H9 (cell line): ENCODE data around the gene GRK3. TPM values are rescaled to one million over a fixed set of nuclear protein-coding genes. Genes with fewer than 3 reads are reported as not detected.

ENCODE experiments used
- DNase-seq: peaks from one replicate; pipeline ENCODE4 v3.0.0-alpha.2; 2017
- H2AFZ ChIP-seq: one replicate; pipeline ENCODE4 v1.6.1; 2013; ENCODE audit warnings: mild to moderate bottlenecking, low read length, control low read depth, moderate library complexity
- H2AK5ac ChIP-seq: 2 replicates; pipeline ENCODE4 v1.6.1; 2013; ENCODE audit warnings: low read length, control low read depth, mixed read lengths; ENCODE audit not compliant: insufficient read length
- H2BK120ac ChIP-seq: one replicate; pipeline ENCODE4 v1.6.1; 2013; ENCODE audit warnings: low read depth, mild to moderate bottlenecking, low read length, control low read depth, inconsistent platforms; ENCODE audit not compliant: poor library complexity, severe bottlenecking
- H2BK12ac ChIP-seq: 2 replicates; pipeline ENCODE4 v1.6.1; 2013; ENCODE audit warnings: low read length, control low read depth, mixed read lengths, low read depth; ENCODE audit not compliant: insufficient read length
- H2BK15ac ChIP-seq: 2 replicates; pipeline ENCODE4 v1.6.1; 2013; ENCODE audit warnings: low read depth, low read length, control low read depth
- H2BK20ac ChIP-seq: one replicate; pipeline ENCODE4 v1.6.1; 2013; ENCODE audit warnings: low read depth, mild to moderate bottlenecking, low read length, control low read depth, inconsistent platforms; ENCODE audit not compliant: poor library complexity, severe bottlenecking
- H2BK5ac ChIP-seq: 2 replicates; pipeline ENCODE4 v1.6.1; 2013; ENCODE audit warnings: low read length, control low read depth, mixed read lengths; ENCODE audit not compliant: insufficient read length
- H3K14ac ChIP-seq: 2 replicates; pipeline ENCODE4 v1.6.1; 2013; ENCODE audit warnings: low read length, control low read depth; ENCODE audit not compliant: insufficient read depth
- H3K18ac ChIP-seq: 2 replicates; pipeline ENCODE4 v1.6.1; 2013; ENCODE audit warnings: low read depth, mild to moderate bottlenecking, mixed read lengths, low read length, control low read depth; ENCODE audit not compliant: insufficient read length
- H3K23ac ChIP-seq: 2 replicates; pipeline ENCODE4 v1.6.1; 2013; ENCODE audit warnings: low read length, control low read depth, mixed read lengths, low read depth; ENCODE audit not compliant: insufficient read length
- H3K23me2 ChIP-seq: 2 replicates; pipeline ENCODE4 v1.6.1; 2013; ENCODE audit warnings: low read depth, mild to moderate bottlenecking, mixed read lengths, low read length, control low read depth; ENCODE audit not compliant: insufficient read length, poor library complexity, severe bottlenecking
- H3K27ac ChIP-seq: 2 replicates; pipeline ENCODE4 v1.5.1; 2013; ENCODE audit warnings: low read length, control low read depth, mixed read lengths, low read depth; ENCODE audit not compliant: insufficient read length
- H3K27me3 ChIP-seq: 2 replicates; pipeline ENCODE4 v1.6.1; 2013; ENCODE audit warnings: low read length, control low read depth, inconsistent platforms; ENCODE audit not compliant: insufficient read depth
- H3K4ac ChIP-seq: 2 replicates; pipeline ENCODE4 v1.6.1; 2013; ENCODE audit warnings: low read depth, mild to moderate bottlenecking, control low read depth, inconsistent platforms, low read length, moderate library complexity
- H3K4me1 ChIP-seq: 2 replicates; pipeline ENCODE4 v1.6.1; 2013; ENCODE audit warnings: low read length, control low read depth, inconsistent platforms; ENCODE audit not compliant: insufficient read depth
- H3K4me2 ChIP-seq: 2 replicates; pipeline ENCODE4 v1.6.1; 2013; ENCODE audit warnings: low read length, control low read depth, mixed read lengths; ENCODE audit not compliant: insufficient read length, insufficient read depth
- H3K56ac ChIP-seq: 2 replicates; pipeline ENCODE4 v1.6.1; 2013; ENCODE audit warnings: low read depth, mild to moderate bottlenecking, mixed read lengths, low read length, control low read depth; ENCODE audit not compliant: insufficient read length
- H3K79me1 ChIP-seq: 2 replicates; pipeline ENCODE4 v1.6.1; 2013; ENCODE audit warnings: low read depth, mild to moderate bottlenecking, moderate library complexity, low read length, control low read depth, inconsistent platforms; ENCODE audit not compliant: insufficient read depth, poor library complexity, severe bottlenecking
- H3K79me2 ChIP-seq: 2 replicates; pipeline ENCODE4 v1.6.1; 2013; ENCODE audit warnings: low read length, control low read depth, inconsistent platforms; ENCODE audit not compliant: insufficient read depth
- H3K9ac ChIP-seq: 2 replicates; pipeline ENCODE4 v1.6.1; 2013; ENCODE audit warnings: low read length, control low read depth, mixed read lengths; ENCODE audit not compliant: insufficient read length; ENCODE audit errors: extremely low read depth
- H3K9me3 ChIP-seq: one replicate; pipeline ENCODE4 v1.6.1; 2013; ENCODE audit warnings: low read depth, low read length, inconsistent platforms; ENCODE audit not compliant: control insufficient read depth
- H3T11ph ChIP-seq: one replicate; pipeline ENCODE4 v1.6.1; 2013; ENCODE audit warnings: mild to moderate bottlenecking, low read length, control low read depth, inconsistent platforms
- H4K20me1 ChIP-seq: one replicate; pipeline ENCODE4 v1.6.1; 2013; ENCODE audit not compliant: control insufficient read depth, insufficient read length, insufficient read depth
- H4K5ac ChIP-seq: 2 replicates; pipeline ENCODE4 v1.6.1; 2013; ENCODE audit warnings: low read depth, mild to moderate bottlenecking, mixed read lengths, low read length, control low read depth; ENCODE audit not compliant: insufficient read length
- H4K8ac ChIP-seq: replicated peaks from 2 replicates; pipeline ENCODE4 v1.6.1; 2013; ENCODE audit warnings: low read length, control low read depth, mixed read lengths, low read depth; ENCODE audit not compliant: insufficient read length
- H4K91ac ChIP-seq: 2 replicates; pipeline ENCODE4 v1.6.1; 2013; ENCODE audit warnings: low read depth, mild to moderate bottlenecking, moderate library complexity, mixed read lengths, low read length, control low read depth; ENCODE audit not compliant: insufficient read length
- H3K27ac Mint-ChIP-seq, 3 experiments: 2 replicates in 2 of 3; 3 replicates in 1 of 3; pipeline ENCODE4 v1.8.0; 2020 to 2021; ENCODE audit warnings: mixed read lengths in 3 of 3, mild to moderate bottlenecking in 1 of 3, moderate library complexity in 1 of 3
- H3K27me3 Mint-ChIP-seq: 2 replicates; pipeline ENCODE4 v1.8.0; 2021; ENCODE audit warnings: low read depth, mild to moderate bottlenecking, moderate library complexity, mixed read lengths
- H3K36me3 Mint-ChIP-seq, 3 experiments: 2 replicates in 2 of 3; 3 replicates in 1 of 3; pipeline ENCODE4 v1.8.0; 2020 to 2021; ENCODE audit warnings: low read depth in 3 of 3, mixed read lengths in 3 of 3; ENCODE audit not compliant: insufficient read depth in 1 of 3
- H3K4me1 Mint-ChIP-seq, 2 experiments: 2 replicates each; pipeline ENCODE4 v1.8.0; 2020; ENCODE audit warnings: mixed read lengths in 2 of 2
- H3K4me3 Mint-ChIP-seq, 2 experiments: 2 replicates in 1 of 2; 3 replicates in 1 of 2; pipeline ENCODE4 v1.8.0; 2020 to 2021; ENCODE audit warnings: mild to moderate bottlenecking in 2 of 2, mixed read lengths in 2 of 2, moderate library complexity in 1 of 2
- H3K9me3 Mint-ChIP-seq, 2 experiments: 2 replicates in 1 of 2; 3 replicates in 1 of 2; pipeline ENCODE4 v1.8.0; 2020; ENCODE audit warnings: mild to moderate bottlenecking in 2 of 2, mixed read lengths in 2 of 2, moderate library complexity in 1 of 2
- CTCF ChIP-seq: fragments of 200-600 bp; sonication (generic); conservative IDR thresholded peaks from 3 replicates; pipeline ENCODE4 v1.8.0; 2021; ENCODE audit warnings: antibody characterized with exemption, mild to moderate bottlenecking
- WGBS: extraction: QIAGEN DNeasy Blood & Tissue Kit; methylation state at CpG from one replicate; pipeline ENCODE4 v1.1.7; 2013; ENCODE audit warnings: missing lambda C conversion rate, low lambda C conversion rate, mixed read lengths; ENCODE audit not compliant: insufficient read length; ENCODE audit errors: extremely low coverage; 5-methylcytosine and 5-hydroxymethylcytosine counted together
- total RNA-seq: library from RNA; stranded (reverse); gene quantifications from 2 replicates; pipeline ENCODE4 v1.2.1, GENCODE V29; 2021

Gene GRK3
- total RNA-seq, 1 experiment from 2014 or later = 23.9 TPM

DNA sequence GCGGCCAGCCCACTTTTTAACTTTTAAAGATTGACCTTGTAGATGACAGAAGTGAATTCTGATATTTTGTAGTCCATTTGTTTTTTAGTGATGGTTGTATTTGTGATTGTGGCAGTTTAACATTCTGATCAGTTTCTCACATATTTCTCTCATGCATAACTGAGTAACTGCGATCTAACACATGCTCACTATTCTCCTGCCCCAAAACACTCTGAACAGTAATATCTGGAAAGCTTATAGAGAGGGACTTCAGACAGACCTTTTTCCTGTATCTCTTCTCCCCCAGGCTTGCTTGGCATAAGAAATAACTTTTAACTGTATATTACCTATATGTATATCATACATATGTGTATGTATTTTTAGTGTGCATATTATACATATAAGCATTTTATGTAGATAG is 140.2 kb downstream of the GRK3 start:
- no peak overlapping the region for H4K8ac ChIP-seq
- H3K9me3 ChIP-seq = no peaks in the 10 kb centered on the region
- no peaks in the 10 kb centered on the region for H3K9me3 Mint-ChIP-seq
- H3K4me2 ChIP-seq = no peak overlapping the region
- no peak for DNase-seq
- H3K4ac ChIP-seq = no peak overlapping the region
- H4K91ac ChIP-seq = no peak overlapping the region
- H2BK5ac ChIP-seq = no peak overlapping the region
- no peaks in the 10 kb centered on the region for H4K20me1 ChIP-seq
- H3K23me2 ChIP-seq = no peaks in the 10 kb centered on the region
- H2AK5ac ChIP-seq = no peak overlapping the region
- H3K27ac ChIP-seq = no peak overlapping the region
- H3K4me3 Mint-ChIP-seq = no peak overlapping the region
- no peaks in the 10 kb centered on the region for H3K27me3 ChIP-seq
- WGBS = no CpG with 5 or more reads among the region's 2 CpGs
- no peak overlapping the region for H3T11ph ChIP-seq
- H3K79me2 ChIP-seq = no peaks in the 10 kb centered on the region
- H3K4me1 ChIP-seq = no peaks in the 10 kb centered on the region
- no peak overlapping the region for H3K18ac ChIP-seq
- H2AFZ ChIP-seq = no peak overlapping the region
- H3K56ac ChIP-seq = no peak overlapping the region
- no peaks in the 10 kb centered on the region for H3K27me3 Mint-ChIP-seq
- TF ChIP-seq CTCF = no peak
- no peak overlapping the region for H3K23ac ChIP-seq
- no peak overlapping the region for H2BK12ac ChIP-seq
- no peak overlapping the region for H3K27ac Mint-ChIP-seq
- no peak overlapping the region for H2BK20ac ChIP-seq
- peaks cover 0 to 13% (median 5%) of the 10 kb centered on the region in 3 experiments; a peak in 6 of 7 replicates for H3K36me3 Mint-ChIP-seq
- no peak overlapping the region for H3K9ac ChIP-seq
- peaks cover 0 to 7% of the 10 kb centered on the region in 2 experiments; a peak in 1 of 4 replicates for H3K4me1 Mint-ChIP-seq
- no peak overlapping the region for H2BK120ac ChIP-seq
- H2BK15ac ChIP-seq = no peak overlapping the region
- H3K79me1 ChIP-seq = no peaks in the 10 kb centered on the region
- no peak overlapping the region for H4K5ac ChIP-seq
- H3K14ac ChIP-seq = no peak overlapping the region
